Measurements from ENCODE around the gene CCDC107. TPM values are rescaled to one million over a fixed set of nuclear protein-coding genes. Genes with fewer than 3 reads are reported as not detected.

The CCDC107 gene
- total RNA-seq, 1 donor from 2014 or later, result 32.5 TPM

DNA sequence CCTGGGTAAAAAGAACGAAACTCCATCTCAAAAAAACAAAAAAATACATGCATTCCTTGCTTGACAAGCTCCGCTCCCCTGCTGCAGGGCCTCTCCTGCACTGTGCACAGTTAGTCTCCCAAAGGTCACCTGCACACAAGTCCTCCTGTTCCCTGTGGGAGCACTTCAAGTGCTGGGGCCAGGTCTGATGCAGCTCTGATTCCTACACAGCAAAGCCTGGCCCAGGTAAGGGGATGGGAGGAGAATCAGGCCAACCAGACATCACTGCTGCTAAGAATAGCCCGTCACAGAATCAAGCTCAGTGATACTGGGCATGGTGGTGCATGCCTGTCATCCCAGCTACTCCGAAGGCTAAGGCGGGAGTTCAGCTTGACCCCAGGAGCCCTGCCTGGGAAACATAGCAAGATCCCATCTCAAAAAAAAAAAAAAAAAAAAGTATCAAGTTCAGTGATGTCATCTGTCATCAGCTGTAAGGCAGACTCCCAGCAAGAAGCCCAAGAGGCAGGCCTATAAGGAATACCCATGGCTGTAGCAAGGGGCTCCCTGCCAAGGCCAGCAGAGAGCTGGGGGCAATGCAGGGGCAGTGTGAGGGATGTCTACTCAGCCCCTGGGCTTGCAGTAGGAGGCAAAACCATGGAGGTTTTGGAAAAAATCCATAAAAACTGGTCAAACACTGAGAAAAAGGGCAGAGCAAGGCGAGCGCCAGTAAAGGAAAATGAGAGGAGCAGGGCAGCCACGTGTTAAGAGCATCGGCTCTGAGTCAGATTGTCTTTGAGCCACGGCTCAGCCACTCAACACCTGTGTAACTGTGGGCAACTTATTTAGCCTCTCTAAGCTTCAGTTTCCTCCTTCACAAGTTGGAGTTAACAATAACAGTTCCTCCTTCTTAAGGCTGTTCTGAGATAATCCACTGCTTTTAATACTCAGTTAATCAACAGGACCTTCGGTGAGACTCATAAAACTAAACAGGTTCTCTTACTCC lies 28.4 kb downstream of the CCDC107 start:
- TF ChIP-seq, protein P1, sequence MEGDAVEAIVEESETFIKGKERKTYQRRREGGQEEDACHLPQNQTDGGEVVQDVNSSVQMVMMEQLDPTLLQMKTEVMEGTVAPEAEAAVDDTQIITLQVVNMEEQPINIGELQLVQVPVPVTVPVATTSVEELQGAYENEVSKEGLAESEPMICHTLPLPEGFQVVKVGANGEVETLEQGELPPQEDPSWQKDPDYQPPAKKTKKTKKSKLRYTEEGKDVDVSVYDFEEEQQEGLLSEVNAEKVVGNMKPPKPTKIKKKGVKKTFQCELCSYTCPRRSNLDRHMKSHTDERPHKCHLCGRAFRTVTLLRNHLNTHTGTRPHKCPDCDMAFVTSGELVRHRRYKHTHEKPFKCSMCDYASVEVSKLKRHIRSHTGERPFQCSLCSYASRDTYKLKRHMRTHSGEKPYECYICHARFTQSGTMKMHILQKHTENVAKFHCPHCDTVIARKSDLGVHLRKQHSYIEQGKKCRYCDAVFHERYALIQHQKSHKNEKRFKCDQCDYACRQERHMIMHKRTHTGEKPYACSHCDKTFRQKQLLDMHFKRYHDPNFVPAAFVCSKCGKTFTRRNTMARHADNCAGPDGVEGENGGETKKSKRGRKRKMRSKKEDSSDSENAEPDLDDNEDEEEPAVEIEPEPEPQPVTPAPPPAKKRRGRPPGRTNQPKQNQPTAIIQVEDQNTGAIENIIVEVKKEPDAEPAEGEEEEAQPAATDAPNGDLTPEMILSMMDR (IDR thresholded peaks at IDR 0.05), result no peak
- ATAC-seq (ENCODE audit: low read depth), result no peak
- Mint-ChIP-seq H3K27ac (no peak overlapping the region), H3K4me1 (peaks cover 12% of the 10 kb centered on the region), H3K9me3 (no peaks in the 10 kb centered on the region), H3K36me3 (ENCODE audit: low read depth) (peaks cover 2% of the 10 kb centered on the region), H3K4me3 (no peak overlapping the region), H3K27me3 (no peaks in the 10 kb centered on the region)
- CTCF ChIA-PET, result interaction anchor here (3.6 kb wide), 1 partner anchor 9 kb away, joined by 23 read pairs; no protein-coding TSS in a partner anchor
- intact Hi-C loops (cut with micrococcal nuclease), result no loop called here
- no peak for DNase-seq
- POLR2A ChIA-PET, result interaction anchor here (0.7 to 1.1 kb wide), 2 partner anchors 42 to 112 kb away, joined by 4 to 10 read pairs; no protein-coding TSS in a partner anchor

DNA sequence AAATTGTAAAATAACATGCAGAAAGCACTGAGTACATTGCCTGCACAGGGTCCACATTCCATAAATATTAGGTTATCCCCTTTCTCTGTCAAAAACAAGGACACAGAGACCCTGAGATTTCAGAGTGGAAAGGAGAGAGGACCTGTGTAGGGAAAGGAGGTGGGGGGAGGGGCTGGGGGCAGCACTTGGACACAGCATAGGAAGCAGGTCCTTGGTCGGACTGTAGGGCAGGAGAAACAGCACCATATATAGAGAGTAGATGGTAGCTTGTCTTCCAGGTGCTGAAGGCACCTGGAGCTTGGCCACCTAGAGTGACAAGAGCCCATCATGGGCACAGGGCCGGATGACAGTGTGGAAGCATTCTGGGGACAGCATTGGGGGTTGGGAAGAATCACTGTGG lies 29.2 kb downstream of the CCDC107 start:
- Mint-ChIP-seq H3K4me1 (peaks cover 12% of the 10 kb centered on the region), H3K9me3 (no peaks in the 10 kb centered on the region), H3K27me3 (no peaks in the 10 kb centered on the region), H3K4me3 (no peak overlapping the region), H3K27ac (peak overlapping the region; percentile 48), H3K36me3 (ENCODE audit: low read depth) (peaks cover 2% of the 10 kb centered on the region)
- DNase-seq (no peak), ATAC-seq (ENCODE audit: low read depth) (no peak)
- TF ChIP-seq, protein P1 (IDR thresholded peaks at IDR 0.05), result no peak
- CTCF ChIA-PET, result interaction anchor here (3.6 kb wide), 1 partner anchor 8 kb away, joined by 23 read pairs; no protein-coding TSS in a partner anchor
- POLR2A ChIA-PET, result interaction anchor here (1.6 to 1.8 kb wide), 2 partner anchors 9 to 23 kb away, joined by 3 to 4 read pairs; no protein-coding TSS in a partner anchor
- intact Hi-C loops (cut with micrococcal nuclease), result no loop called here

DNA sequence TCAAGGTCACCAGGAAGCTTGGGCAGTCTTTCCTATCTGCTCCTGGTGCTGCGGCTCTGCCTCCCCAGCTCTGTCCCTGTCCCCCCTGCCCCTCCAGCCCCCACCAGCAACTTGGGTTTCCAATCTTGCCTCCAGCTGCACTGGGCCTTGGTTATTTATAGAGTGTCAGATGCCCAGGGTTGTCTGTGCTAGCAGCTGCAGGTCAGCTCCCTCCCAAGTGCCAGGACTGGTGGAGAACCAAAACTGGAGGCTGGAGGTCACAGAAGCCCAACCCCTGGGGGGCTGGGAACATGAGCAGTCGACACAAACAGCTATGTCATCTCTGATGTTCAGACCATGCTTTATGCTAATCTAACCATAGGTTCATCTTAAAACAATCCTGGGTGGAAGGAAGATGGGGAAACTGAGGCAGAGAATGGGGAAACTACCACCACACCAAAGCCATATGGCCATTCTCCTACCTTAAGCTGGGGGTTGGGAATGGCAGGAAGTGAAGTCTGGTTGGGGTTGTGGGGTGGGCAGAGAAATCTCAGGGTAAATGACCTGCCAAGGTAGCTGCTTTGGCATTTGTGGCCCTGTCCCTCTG lies 30.0 kb downstream of the CCDC107 start:
- H3K4me1 Mint-ChIP-seq, result peaks cover 12% of the 10 kb centered on the region
- ChIA-PET CTCF (interaction anchor here (1.2 to 3.6 kb wide), 2 partner anchors 8 to 30 kb away, joined by 4 to 23 read pairs; partner anchors contain the start of gene CCDC107), POLR2A (interaction anchor here (1.0 to 1.8 kb wide), 3 partner anchors 9 to 72 kb away, joined by 3 to 4 read pairs (median 3); no protein-coding TSS in a partner anchor)
- DNase-seq, result no peak
- intact Hi-C loops (cut with micrococcal nuclease), result no loop called here
- H3K4me3 Mint-ChIP-seq, result no peak overlapping the region
- ATAC-seq (ENCODE audit: low read depth), result no peak
- H3K27me3 Mint-ChIP-seq, result no peaks in the 10 kb centered on the region
- peaks cover 2% of the 10 kb centered on the region for H3K36me3 Mint-ChIP-seq (ENCODE audit: low read depth)
- H3K9me3 Mint-ChIP-seq, result no peaks in the 10 kb centered on the region
- no peak overlapping the region for H3K27ac Mint-ChIP-seq
- TF ChIP-seq, protein P1 (IDR thresholded peaks at IDR 0.05), result no peak

DNA sequence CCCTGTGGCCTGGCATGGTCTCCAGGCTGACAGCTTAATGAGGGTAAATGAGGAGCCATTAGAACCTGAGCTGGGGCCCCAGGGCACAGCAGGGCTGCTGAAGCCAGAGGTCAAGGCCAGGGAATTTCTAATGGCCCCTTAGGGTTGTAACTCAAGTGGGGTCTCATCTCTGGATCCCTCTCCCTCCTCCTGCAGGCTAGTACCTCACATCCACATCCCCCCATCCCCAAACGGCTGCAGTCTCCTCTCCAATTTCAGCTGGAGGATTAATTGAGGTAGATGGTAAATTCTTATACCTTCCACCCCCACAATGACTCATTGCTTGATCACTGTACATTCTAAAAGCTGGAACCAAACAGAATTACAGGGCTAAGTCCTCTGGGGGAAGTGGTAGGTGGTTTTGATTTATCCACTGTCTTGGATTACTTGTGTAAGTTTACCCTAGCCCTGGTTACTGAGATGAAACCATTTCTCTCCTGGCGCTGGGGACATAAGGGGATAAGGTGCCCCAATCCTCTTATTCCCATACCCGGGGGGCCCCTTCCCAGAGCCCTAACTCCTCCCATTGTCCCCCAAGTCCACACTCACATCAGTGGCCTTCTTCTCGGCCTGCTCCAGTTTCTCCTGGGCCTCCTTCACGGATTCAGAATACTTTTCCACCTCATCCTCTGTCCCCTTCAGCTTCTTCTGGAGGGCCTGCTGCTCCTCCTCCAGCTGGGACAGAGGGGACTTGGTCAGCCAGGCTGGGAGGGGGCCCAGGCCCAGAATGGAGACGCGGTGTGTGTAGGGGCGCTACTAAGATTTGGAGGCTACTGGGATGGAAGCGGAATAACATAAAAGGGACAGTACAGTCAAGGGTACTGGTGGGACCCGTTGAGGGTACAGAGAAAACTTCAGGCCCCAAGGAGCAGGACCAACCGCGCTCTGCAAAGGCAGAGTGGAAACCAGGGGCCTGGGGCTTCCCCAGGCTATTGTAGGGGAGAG lies 30.8 kb downstream of the CCDC107 start:
- H3K9me3 Mint-ChIP-seq, result no peaks in the 10 kb centered on the region
- ATAC-seq (ENCODE audit: low read depth), result no peak
- TF ChIP-seq, protein P1 (IDR thresholded peaks at IDR 0.05), result no peak
- no peak overlapping the region for H3K27ac Mint-ChIP-seq
- ChIA-PET POLR2A (interaction anchor here (1.0 to 1.8 kb wide), 3 partner anchors 8 to 73 kb away, joined by 3 to 4 read pairs (median 3); no protein-coding TSS in a partner anchor), CTCF (interaction anchor here (1.2 to 3.6 kb wide), 2 partner anchors 7 to 30 kb away, joined by 4 to 23 read pairs; partner anchors contain the start of gene CCDC107)
- H3K4me3 Mint-ChIP-seq, result peak overlapping the region; percentile 67
- H3K36me3 Mint-ChIP-seq (ENCODE audit: low read depth), result peaks cover 2% of the 10 kb centered on the region
- peaks cover 12% of the 10 kb centered on the region for H3K4me1 Mint-ChIP-seq
- no peaks in the 10 kb centered on the region for H3K27me3 Mint-ChIP-seq
- intact Hi-C loops (cut with micrococcal nuclease), result no loop called here
- DNase-seq, result no peak
